Breast epithelium (tissue), 4 donors: ENCODE data around the gene HTR4. TPM values are rescaled to one million over a fixed set of nuclear protein-coding genes. Genes with fewer than 3 reads are reported as not detected.

Experiments used
- DNase-seq, 2 donors: peaks; one replicate each; pipeline ENCODE4 v3.0.0-alpha.2; 2019; ENCODE audit warnings: low spot score in 2 of 2
- H3K27ac ChIP-seq, 2 donors: fragments of 200-600 bp; sonication (generic) in 1 of 2; one replicate each; pipeline ENCODE4 v1.5.1; 2016 to 2019; ENCODE audit warnings: mild to moderate bottlenecking in 1 of 2
- H3K27me3 ChIP-seq, 2 donors: fragments of 200-600 bp; sonication (generic) in 1 of 2; one replicate each; pipeline versions ENCODE4 v1.5.1 to v1.6.0; 2017 to 2019; ENCODE audit warnings: control low read depth in 1 of 2, mild to moderate bottlenecking in 1 of 2
- H3K36me3 ChIP-seq: fragments of 200-600 bp; one replicate; pipeline ENCODE4 v1.5.1; 2019
- H3K4me1 ChIP-seq, 2 donors: fragments of 200-600 bp; sonication (generic); one replicate each; pipeline ENCODE4 v1.5.1; 2016 to 2019; ENCODE audit warnings: control low read depth in 1 of 2
- H3K4me3 ChIP-seq, 3 donors: fragments of 200-600 bp; sonication (generic); 1 replicate in 2 of 3; 2 replicates in 1 of 3; pipeline ENCODE4 v1.5.1; 2016 to 2019; ENCODE audit warnings: mild to moderate bottlenecking in 3 of 3, moderate library complexity in 2 of 3
- H3K9me3 ChIP-seq, 2 donors: fragments of 200-600 bp; sonication (generic) in 1 of 2; one replicate each; pipeline ENCODE4 v1.5.1; 2016 to 2019; ENCODE audit warnings: control low read depth in 1 of 2
- POLR2A ChIP-seq: fragments of 450-650 bp; IDR thresholded peaks from one replicate; pipeline ENCODE4 v1.6.1; 2016; ENCODE audit warnings: antibody characterized with exemption, mild to moderate bottlenecking, moderate library complexity
- POLR2AphosphoS5 ChIP-seq, 3 donors: sonication (generic); formaldehyde crosslinking; IDR thresholded peaks; one replicate each; pipeline ENCODE4 v1.6.1; 2017; ENCODE audit warnings: antibody characterized with exemption in 3 of 3
- intact Hi-C: fragments of 100-400 bp; cut with DNase I; formaldehyde crosslinking; loops from one replicate; pipeline ENCODE4 v1.15.1; 2023; ENCODE audit warnings: low total_unique reads
- total RNA-seq, 3 donors: library from RNA; depleted of rRNA; stranded (reverse); fragments of >200 nt; gene quantifications; one replicate each; pipeline ENCODE4 v1.1.0, GENCODE V29; 2016
- TF ChIP-seq, protein P1 (sequence below), 3 donors: fragments of 450-650 bp; IDR thresholded peaks; one replicate each; pipeline ENCODE4 v1.5.1; 2016 to 2017; ENCODE audit warnings: antibody characterized with exemption in 3 of 3, mild to moderate bottlenecking in 3 of 3, moderate library complexity in 3 of 3

The HTR4 gene
- total RNA-seq, 3 donors from 2014 or later = 0.15 to 0.66 TPM; not detected in 1

- H3K27me3 ChIP-seq = peaks cover 0 to 4% of the 10 kb centered on the region in 2 donors
- H3K27ac ChIP-seq = no peak overlapping the region
- intact Hi-C loops = no loop called here
- no peak overlapping the region for H3K4me3 ChIP-seq
- H3K9me3 ChIP-seq = peaks cover 0 to 3% of the 10 kb centered on the region in 2 donors
- H3K4me1 ChIP-seq = no peaks in the 10 kb centered on the region
- TF ChIP-seq POLR2AphosphoS5 (IDR thresholded peaks at IDR 0.05) (no peak), POLR2A (no peak)
- TF ChIP-seq, protein P1, sequence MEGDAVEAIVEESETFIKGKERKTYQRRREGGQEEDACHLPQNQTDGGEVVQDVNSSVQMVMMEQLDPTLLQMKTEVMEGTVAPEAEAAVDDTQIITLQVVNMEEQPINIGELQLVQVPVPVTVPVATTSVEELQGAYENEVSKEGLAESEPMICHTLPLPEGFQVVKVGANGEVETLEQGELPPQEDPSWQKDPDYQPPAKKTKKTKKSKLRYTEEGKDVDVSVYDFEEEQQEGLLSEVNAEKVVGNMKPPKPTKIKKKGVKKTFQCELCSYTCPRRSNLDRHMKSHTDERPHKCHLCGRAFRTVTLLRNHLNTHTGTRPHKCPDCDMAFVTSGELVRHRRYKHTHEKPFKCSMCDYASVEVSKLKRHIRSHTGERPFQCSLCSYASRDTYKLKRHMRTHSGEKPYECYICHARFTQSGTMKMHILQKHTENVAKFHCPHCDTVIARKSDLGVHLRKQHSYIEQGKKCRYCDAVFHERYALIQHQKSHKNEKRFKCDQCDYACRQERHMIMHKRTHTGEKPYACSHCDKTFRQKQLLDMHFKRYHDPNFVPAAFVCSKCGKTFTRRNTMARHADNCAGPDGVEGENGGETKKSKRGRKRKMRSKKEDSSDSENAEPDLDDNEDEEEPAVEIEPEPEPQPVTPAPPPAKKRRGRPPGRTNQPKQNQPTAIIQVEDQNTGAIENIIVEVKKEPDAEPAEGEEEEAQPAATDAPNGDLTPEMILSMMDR (IDR thresholded peaks at IDR 0.05) = no peak
- no peaks in the 10 kb centered on the region for H3K36me3 ChIP-seq
- DNase-seq = no peak
Measured at GRCh38 chr5:148482196-148482595, 172.1 kb downstream of the HTR4 start.

DNA sequence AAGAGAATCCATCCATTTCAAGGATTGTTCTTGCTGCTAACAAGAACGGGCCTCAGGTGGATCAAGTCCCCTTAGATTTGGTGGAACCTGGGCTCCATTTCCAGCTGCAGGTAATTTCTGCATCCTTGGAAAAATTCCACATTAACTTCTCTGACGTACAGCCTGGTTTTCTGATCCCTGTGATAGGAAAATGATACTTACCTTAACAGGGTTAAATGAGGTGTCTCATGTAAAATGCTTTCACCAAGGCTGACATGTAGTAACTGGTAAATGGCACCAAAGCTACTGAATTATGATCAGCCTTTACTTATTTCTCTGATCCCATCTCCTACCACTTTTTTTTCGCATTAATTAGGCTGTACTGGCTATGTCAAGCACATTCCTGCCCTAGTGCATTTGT, 176.9 kb downstream of the HTR4 start:
- no peaks in the 10 kb centered on the region for H3K9me3 ChIP-seq
- H3K4me1 ChIP-seq = no peaks in the 10 kb centered on the region
- TF ChIP-seq POLR2A (no peak), POLR2AphosphoS5 (IDR thresholded peaks at IDR 0.05) (no peak)
- TF ChIP-seq, protein P1 (IDR thresholded peaks at IDR 0.05) = no peak
- no peak overlapping the region for H3K4me3 ChIP-seq
- H3K27ac ChIP-seq = no peak overlapping the region
- DNase-seq = no peak
- intact Hi-C loops = no loop called here
- no peaks in the 10 kb centered on the region for H3K36me3 ChIP-seq
- H3K27me3 ChIP-seq = no peaks in the 10 kb centered on the region

DNA sequence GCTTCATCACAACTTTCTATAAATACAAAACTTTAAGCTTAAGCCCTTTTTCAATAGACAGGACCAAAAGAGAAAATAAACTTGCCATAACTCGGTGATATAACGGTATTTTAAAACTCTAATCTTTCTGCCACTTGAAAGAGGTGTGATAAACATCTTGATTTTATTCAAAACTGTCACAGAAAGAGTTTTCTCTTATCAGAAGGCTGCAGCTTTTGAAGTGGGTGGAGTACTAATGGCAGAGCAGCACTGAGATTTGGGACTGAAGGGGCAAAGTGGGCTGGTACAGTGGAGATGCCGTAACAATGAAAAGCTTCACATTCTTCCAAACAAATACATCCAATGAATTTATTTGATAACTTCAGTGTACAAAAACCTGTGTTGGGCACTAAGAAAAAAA, 178.0 kb downstream of the HTR4 start:
- TF ChIP-seq, protein P1 (IDR thresholded peaks at IDR 0.05) = no peak
- TF ChIP-seq POLR2A = no peak
- no peak for TF ChIP-seq POLR2AphosphoS5 (IDR thresholded peaks at IDR 0.05)
- no peak overlapping the region for H3K27ac ChIP-seq
- DNase-seq = no peak
- no peak overlapping the region for H3K4me3 ChIP-seq
- intact Hi-C loops = no loop called here
- no peaks in the 10 kb centered on the region for H3K36me3 ChIP-seq
- no peaks in the 10 kb centered on the region for H3K9me3 ChIP-seq
- no peaks in the 10 kb centered on the region for H3K27me3 ChIP-seq
- H3K4me1 ChIP-seq = no peaks in the 10 kb centered on the region

- no peaks in the 10 kb centered on the region for H3K36me3 ChIP-seq
- no peaks in the 10 kb centered on the region for H3K9me3 ChIP-seq
- no peak for TF ChIP-seq POLR2A
- TF ChIP-seq, protein P1 (IDR thresholded peaks at IDR 0.05) = no peak
- no peak for TF ChIP-seq POLR2AphosphoS5 (IDR thresholded peaks at IDR 0.05)
- intact Hi-C loops = no loop called here
- H3K4me1 ChIP-seq = no peaks in the 10 kb centered on the region
- DNase-seq = no peak
- no peak overlapping the region for H3K4me3 ChIP-seq
- H3K27me3 ChIP-seq = no peaks in the 10 kb centered on the region
- peak overlapping the region in 1 of 2 donors; percentile 5 for H3K27ac ChIP-seq
Measured at GRCh38 chr5:148474025-148474511, 180.3 kb downstream of the HTR4 start.

GRCh38 chr5:148471379-148471778, 182.9 kb downstream of the HTR4 start:
- no peak overlapping the region for H3K27ac ChIP-seq
- TF ChIP-seq POLR2AphosphoS5 (IDR thresholded peaks at IDR 0.05) (no peak), POLR2A (no peak)
- TF ChIP-seq, protein P1 (IDR thresholded peaks at IDR 0.05) = no peak
- H3K4me1 ChIP-seq = no peaks in the 10 kb centered on the region
- no peaks in the 10 kb centered on the region for H3K27me3 ChIP-seq
- no peaks in the 10 kb centered on the region for H3K36me3 ChIP-seq
- no peaks in the 10 kb centered on the region for H3K9me3 ChIP-seq
- intact Hi-C loops = no loop called here
- no peak for DNase-seq
- no peak overlapping the region for H3K4me3 ChIP-seq
